ENCODE data around the gene RIMBP2.

Gene RIMBP2

GRCh38 chr12:130633771-130634170, 82.3 kb downstream of the RIMBP2 start:
- DNase-seq (ENCODE audit: low read depth in 2 of 2) = no peak

- no peak for DNase-seq (ENCODE audit: low read depth in 2 of 2)
Observed at GRCh38 chr12:130632642-130633041, 83.5 kb downstream of the RIMBP2 start.

GRCh38 chr12:130628304-130628703, 87.8 kb downstream of the RIMBP2 start:
- DNase-seq (ENCODE audit: low read depth in 2 of 2) = no peak

- no peak for DNase-seq (ENCODE audit: low read depth in 2 of 2)
Observed at GRCh38 chr12:130627175-130627574, 88.9 kb downstream of the RIMBP2 start.

GRCh38 chr12:130626601-130627000, 89.5 kb downstream of the RIMBP2 start:
- DNase-seq (ENCODE audit: low read depth in 2 of 2) = no peak

GRCh38 chr12:130625201-130625600, 90.9 kb downstream of the RIMBP2 start:
- no peak for DNase-seq (ENCODE audit: low read depth in 2 of 2)

- DNase-seq (ENCODE audit: low read depth in 2 of 2) = no peak
Observed at GRCh38 chr12:130622803-130623202, 93.3 kb downstream of the RIMBP2 start.

GRCh38 chr12:130621696-130622298, 94.3 kb downstream of the RIMBP2 start:
- DNase-seq (ENCODE audit: low read depth in 2 of 2) = no peak

GRCh38 chr12:130620756-130621155, 95.3 kb downstream of the RIMBP2 start:
- DNase-seq (ENCODE audit: low read depth in 2 of 2) = no peak

- DNase-seq (ENCODE audit: low read depth in 2 of 2) = no peak
Observed at GRCh38 chr12:130620281-130620680, 95.8 kb downstream of the RIMBP2 start.

- DNase-seq (ENCODE audit: low read depth in 2 of 2) = no peak
Observed at GRCh38 chr12:130619385-130620001, 96.6 kb downstream of the RIMBP2 start.

- DNase-seq (ENCODE audit: low read depth in 2 of 2) = no peak
Observed at GRCh38 chr12:130617219-130617618, 98.9 kb downstream of the RIMBP2 start.

GRCh38 chr12:130615861-130616345, 100.2 kb downstream of the RIMBP2 start:
- no peak for DNase-seq (ENCODE audit: low read depth in 2 of 2)

GRCh38 chr12:130614530-130614905, 101.6 kb downstream of the RIMBP2 start:
- DNase-seq (ENCODE audit: low read depth in 2 of 2) = no peak

- DNase-seq (ENCODE audit: low read depth in 2 of 2) = no peak
Observed at GRCh38 chr12:130613831-130614529, 102.1 kb downstream of the RIMBP2 start.

GRCh38 chr12:130613131-130613530, 103.0 kb downstream of the RIMBP2 start:
- DNase-seq (ENCODE audit: low read depth in 2 of 2) = no peak

- no peak for DNase-seq (ENCODE audit: low read depth in 2 of 2)
Observed at GRCh38 chr12:130611026-130611905, 104.8 kb downstream of the RIMBP2 start.

GRCh38 chr12:130609966-130610365, 106.1 kb downstream of the RIMBP2 start:
- DNase-seq (ENCODE audit: low read depth in 2 of 2) = no peak

- DNase-seq (ENCODE audit: low read depth in 2 of 2) = no peak
Observed at GRCh38 chr12:130608831-130609230, 107.3 kb downstream of the RIMBP2 start.

GRCh38 chr12:130608132-130608531, 108.0 kb downstream of the RIMBP2 start:
- DNase-seq (ENCODE audit: low read depth in 2 of 2) = no peak

GRCh38 chr12:130606231-130606630, 109.9 kb downstream of the RIMBP2 start:
- no peak for DNase-seq (ENCODE audit: low read depth in 2 of 2)

- no peak for DNase-seq (ENCODE audit: low read depth in 2 of 2)
Observed at GRCh38 chr12:130603396-130603965, 112.6 kb downstream of the RIMBP2 start.

Measured in stimulated activated CD4-positive, alpha-beta T cell treated with anti-CD3 and anti-CD28 coated beads, Interleukin-15, amount 100 ng/mL, for 48 hours (primary cell).